Measurements from ENCODE around the gene CRY2.

The CRY2 gene

DNA sequence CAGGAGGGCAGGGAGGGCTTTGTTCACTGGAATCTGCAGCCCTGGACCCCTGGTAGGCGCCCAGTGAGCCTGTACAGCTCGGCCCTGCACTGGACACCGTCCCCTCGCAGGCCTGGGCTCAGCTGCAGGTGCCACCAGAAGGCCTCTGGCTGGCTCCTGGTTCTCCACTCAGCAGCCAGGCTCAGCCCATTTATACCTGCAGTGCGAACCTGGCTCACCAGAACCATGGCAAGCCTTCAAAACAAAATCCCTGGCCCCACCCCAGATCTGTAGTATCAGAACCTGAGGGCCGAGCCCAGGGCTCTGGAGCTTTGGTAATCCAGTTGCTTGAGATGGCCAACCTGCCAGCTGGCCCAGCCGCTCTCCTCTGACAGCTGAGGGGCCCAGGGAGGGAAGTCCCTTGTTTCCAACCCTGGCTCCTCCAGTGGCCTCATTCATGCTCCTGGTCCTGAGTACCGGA is 60.7 kb downstream of the CRY2 start:
- DNase-seq (ENCODE audit: low read depth): no peak
- no peak overlapping the region for H3K4me3 ChIP-seq (ENCODE audit: low read length)
- TF ChIP-seq, protein P1, sequence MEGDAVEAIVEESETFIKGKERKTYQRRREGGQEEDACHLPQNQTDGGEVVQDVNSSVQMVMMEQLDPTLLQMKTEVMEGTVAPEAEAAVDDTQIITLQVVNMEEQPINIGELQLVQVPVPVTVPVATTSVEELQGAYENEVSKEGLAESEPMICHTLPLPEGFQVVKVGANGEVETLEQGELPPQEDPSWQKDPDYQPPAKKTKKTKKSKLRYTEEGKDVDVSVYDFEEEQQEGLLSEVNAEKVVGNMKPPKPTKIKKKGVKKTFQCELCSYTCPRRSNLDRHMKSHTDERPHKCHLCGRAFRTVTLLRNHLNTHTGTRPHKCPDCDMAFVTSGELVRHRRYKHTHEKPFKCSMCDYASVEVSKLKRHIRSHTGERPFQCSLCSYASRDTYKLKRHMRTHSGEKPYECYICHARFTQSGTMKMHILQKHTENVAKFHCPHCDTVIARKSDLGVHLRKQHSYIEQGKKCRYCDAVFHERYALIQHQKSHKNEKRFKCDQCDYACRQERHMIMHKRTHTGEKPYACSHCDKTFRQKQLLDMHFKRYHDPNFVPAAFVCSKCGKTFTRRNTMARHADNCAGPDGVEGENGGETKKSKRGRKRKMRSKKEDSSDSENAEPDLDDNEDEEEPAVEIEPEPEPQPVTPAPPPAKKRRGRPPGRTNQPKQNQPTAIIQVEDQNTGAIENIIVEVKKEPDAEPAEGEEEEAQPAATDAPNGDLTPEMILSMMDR (conservative IDR thresholded peaks at IDR 0.05; ENCODE audit: low read depth, low read length): no peak

DNA sequence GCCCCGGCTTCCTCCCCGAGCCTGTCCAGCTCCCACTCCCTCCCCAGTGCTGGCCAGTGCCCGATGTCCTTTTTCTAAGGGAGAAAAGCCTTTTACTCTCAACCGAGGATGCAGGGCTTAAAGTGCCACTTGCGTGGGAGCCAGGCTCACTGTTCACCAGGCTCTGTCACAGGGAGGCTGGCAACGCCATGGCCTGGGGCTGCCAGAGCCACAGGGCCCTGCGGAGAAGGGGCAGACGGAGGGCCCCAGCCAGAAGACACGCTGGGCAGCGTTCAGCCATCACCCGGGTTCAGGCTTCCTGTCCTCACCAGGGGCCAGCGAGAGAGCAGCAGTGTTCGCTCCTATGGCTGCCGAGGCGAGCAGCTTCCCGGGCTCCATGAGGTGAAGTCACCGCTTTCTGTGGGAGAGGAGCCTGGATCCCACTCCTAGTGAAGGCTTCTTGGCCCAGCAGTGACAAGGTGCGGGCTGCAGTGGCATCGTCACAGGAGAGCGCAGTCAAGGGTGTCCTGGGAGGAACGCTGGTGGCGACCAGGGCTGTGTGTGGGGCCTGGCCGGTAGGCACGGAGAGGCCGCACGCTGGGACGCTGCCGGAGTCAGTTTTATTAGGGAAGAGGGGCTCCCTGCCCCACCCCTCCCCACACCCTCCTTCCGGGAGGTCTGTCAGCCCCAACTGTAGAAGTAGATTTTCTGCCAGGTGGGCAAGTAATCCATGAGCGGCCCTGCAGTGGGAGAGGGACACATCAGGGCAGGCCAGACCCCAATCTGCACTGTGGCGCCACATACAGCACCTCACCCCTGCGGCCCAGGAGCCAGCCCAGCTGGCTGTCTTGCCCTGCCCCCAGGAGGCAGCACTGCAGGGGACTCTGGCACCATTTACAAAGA is 62.6 kb downstream of the CRY2 start:
- DNase-seq (ENCODE audit: low read depth): no peak
- TF ChIP-seq, protein P1 (conservative IDR thresholded peaks at IDR 0.05; ENCODE audit: low read depth, low read length): no peak
- no peak overlapping the region for H3K4me3 ChIP-seq (ENCODE audit: low read length)

DNA sequence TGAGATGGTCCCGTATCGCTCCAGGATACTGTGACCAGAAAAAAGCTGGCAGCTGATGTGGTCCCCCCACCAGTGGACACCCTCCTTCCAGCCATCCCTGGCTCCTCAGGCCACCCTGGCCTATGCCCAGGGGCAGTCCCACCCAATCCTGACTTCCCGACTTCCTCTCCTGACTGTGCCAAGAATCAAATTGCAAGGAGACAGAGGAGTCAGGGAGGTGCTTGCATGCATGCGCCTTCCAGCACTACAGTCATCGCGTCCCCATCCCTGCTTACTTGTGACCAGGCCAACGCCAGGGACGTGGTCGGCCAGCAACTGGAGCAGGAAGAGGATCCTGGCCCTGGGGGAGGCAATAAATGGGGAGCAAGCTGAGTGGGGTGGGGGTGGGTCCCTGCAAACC is 63.3 kb downstream of the CRY2 start:
- DNase-seq (ENCODE audit: low read depth): no peak
- TF ChIP-seq, protein P1 (conservative IDR thresholded peaks at IDR 0.05; ENCODE audit: low read depth, low read length): no peak
- H3K4me3 ChIP-seq (ENCODE audit: low read length): no peak overlapping the region

DNA sequence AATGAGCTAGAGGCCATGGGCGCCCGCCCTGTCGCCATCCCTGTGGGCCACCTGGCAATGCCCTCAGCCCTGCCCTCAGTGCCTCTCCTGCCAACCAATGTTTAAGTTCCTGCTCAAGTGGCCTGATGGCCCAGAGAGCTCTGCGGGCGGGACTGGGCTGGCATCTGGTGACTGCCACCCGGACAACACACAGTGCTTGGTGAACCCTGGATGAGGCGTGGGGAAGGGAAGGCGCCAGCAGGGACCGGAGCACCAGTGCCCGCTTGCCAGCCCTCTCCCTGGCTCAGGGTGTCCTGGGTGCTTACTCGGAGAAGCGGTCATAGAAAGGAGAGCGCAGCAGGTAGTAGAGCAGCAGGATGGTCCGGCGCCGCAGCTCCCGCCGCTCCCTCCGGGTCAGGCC is 66.2 kb downstream of the CRY2 start:
- TF ChIP-seq, protein P1 (conservative IDR thresholded peaks at IDR 0.05; ENCODE audit: low read depth, low read length): no peak
- H3K4me3 ChIP-seq (ENCODE audit: low read length): no peak overlapping the region
- DNase-seq (ENCODE audit: low read depth): no peak

DNA sequence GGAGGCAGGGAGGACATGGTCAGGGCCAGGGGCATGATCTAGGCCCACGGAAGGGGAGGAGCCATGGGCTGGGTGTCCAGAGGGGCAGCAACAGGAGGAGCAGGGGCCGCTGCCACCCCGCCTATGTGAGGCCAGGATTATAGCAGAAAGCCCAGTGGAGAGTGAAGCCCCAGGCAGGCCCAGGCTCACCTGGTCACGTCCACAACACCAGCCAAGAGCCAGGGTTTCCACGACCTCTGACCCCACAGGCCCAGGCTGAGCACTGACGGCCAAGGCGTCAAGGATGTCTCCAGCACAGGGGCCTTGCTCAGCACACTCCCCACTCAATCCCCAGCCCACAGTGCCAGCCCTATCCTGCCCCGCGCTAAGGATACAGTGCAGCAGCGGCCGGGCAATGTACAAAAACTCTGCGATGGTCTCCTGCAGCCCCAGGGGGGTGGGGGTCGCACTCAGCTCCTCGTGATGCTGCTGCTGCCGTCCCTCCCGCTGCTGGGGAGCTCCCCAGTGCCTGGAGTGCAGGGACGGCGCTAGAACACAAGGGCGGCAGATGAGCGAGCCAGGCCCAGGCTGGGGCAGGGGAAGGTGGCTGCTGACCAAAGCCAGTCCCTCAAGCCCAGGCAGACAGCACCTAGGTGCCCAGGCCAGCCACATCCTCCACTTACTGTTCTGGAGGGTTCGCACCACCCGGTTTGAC is 66.8 kb downstream of the CRY2 start:
- no peak for DNase-seq (ENCODE audit: low read depth)
- H3K4me3 ChIP-seq (ENCODE audit: low read length): no peak overlapping the region
- TF ChIP-seq, protein P1 (conservative IDR thresholded peaks at IDR 0.05; ENCODE audit: low read depth, low read length): no peak

DNA sequence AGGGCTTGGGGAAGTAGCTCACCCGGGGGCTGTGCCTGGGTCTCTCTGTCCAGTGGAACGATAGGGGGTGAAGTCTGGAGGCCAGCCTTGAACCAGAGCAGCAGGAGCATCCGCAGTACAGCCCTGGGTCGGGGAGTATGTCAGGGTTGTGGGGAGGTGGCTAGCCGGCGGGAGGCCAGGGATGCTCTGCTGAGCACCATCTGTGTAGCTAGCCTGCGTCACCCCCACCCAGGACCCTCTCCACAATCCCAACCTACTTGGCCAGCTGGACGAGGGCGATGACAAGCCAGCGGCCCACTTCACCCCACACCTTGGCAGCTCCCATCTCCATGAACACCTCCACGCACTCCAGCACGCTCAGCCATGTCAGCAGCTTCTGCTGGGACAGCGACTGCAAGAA is 68.2 kb downstream of the CRY2 start:
- TF ChIP-seq, protein P1 (conservative IDR thresholded peaks at IDR 0.05; ENCODE audit: low read depth, low read length): no peak
- no peak for DNase-seq (ENCODE audit: low read depth)
- H3K4me3 ChIP-seq (ENCODE audit: low read length): no peak overlapping the region

Data from retinal pigment epithelial cell (primary cell).